Neural cell (in vitro differentiated cells): Measurements from ENCODE around the gene STK10.
"Not testable (repeated sequence)": the region's sequence is repeated elsewhere in the genome, so short reads cannot be mapped to it uniquely, and the experiment has no call there.

ENCODE experiments used
- POLR2AphosphoS5 ChIP-seq: IDR thresholded peaks from 2 replicates; pipeline ENCODE4 v1.6.1; 2012
- TF ChIP-seq, protein P1 (sequence below): fragments of 450-650 bp; IDR thresholded peaks from 2 replicates; pipeline ENCODE4 v1.5.1; 2014; ENCODE audit warnings: antibody characterized with exemption, mild to moderate bottlenecking, moderate library complexity; ENCODE audit not compliant: poor library complexity, severe bottlenecking

DNA sequence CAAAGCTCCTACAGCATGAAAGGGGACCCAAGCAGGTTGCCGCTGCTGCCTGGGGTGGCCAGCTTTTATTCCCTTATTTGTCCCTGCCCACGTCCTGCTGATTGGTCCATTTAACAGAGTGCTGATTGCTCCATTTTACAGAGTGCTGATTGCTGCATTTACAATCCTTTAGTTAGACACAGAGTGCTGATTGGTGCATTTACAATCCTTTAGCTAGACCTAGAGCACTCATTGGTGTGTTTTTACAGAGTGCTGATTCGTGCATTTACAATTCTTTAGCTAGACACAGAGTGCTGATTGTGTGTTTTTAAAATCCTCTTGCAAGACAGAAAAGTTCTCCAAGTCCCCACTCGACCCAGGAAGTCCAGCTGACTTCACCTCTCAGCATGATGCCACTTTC, 9.8 kb upstream of the STK10 start:
- TF ChIP-seq, protein P1, sequence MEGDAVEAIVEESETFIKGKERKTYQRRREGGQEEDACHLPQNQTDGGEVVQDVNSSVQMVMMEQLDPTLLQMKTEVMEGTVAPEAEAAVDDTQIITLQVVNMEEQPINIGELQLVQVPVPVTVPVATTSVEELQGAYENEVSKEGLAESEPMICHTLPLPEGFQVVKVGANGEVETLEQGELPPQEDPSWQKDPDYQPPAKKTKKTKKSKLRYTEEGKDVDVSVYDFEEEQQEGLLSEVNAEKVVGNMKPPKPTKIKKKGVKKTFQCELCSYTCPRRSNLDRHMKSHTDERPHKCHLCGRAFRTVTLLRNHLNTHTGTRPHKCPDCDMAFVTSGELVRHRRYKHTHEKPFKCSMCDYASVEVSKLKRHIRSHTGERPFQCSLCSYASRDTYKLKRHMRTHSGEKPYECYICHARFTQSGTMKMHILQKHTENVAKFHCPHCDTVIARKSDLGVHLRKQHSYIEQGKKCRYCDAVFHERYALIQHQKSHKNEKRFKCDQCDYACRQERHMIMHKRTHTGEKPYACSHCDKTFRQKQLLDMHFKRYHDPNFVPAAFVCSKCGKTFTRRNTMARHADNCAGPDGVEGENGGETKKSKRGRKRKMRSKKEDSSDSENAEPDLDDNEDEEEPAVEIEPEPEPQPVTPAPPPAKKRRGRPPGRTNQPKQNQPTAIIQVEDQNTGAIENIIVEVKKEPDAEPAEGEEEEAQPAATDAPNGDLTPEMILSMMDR, result not testable (repeated sequence)
- not testable (repeated sequence) for TF ChIP-seq POLR2AphosphoS5
